GM12878 (cell line): ENCODE measurements around the gene XCR1.

Source experiments
- BCL3 ChIP-seq: IDR thresholded peaks from 2 replicates; pipeline ENCODE4 v1.6.1; 2011; ENCODE audit warnings: borderline replicate concordance, low read depth, mild to moderate bottlenecking, moderate library complexity, low read length; ENCODE audit not compliant: insufficient read depth, poor library complexity, severe bottlenecking
- CHD1 ChIP-seq: IDR thresholded peaks from 2 replicates; pipeline ENCODE4 v1.6.1; 2012; ENCODE audit warnings: low read depth, low read length, improper control_type of control experiment
- CHD4 ChIP-seq: fragments of 200-600 bp; sonication (generic); IDR thresholded peaks from 2 replicates; pipeline ENCODE4 v1.6.1; 2016; ENCODE audit warnings: mild to moderate bottlenecking
- EZH2 ChIP-seq: IDR thresholded peaks from 2 replicates; pipeline ENCODE4 v1.6.1; 2012; ENCODE audit warnings: low read depth, mild to moderate bottlenecking, control low read depth, inconsistent platforms, low read length, borderline replicate concordance; ENCODE audit not compliant: control insufficient read depth
- HDAC6 ChIP-seq: fragments of 200-600 bp; sonication (generic); IDR thresholded peaks from one replicate; pipeline ENCODE4 v1.8.0; 2017; ENCODE audit warnings: antibody characterized with exemption; ENCODE audit not compliant: unreplicated experiment
- NBN ChIP-seq: fragments of 450-650 bp; IDR thresholded peaks from 2 replicates; pipeline ENCODE4 v1.6.1; 2016
- PBX3 ChIP-seq: IDR thresholded peaks from 2 replicates; pipeline ENCODE4 v1.6.1; 2011; ENCODE audit warnings: mild to moderate bottlenecking, low read depth, low read length, moderate library complexity; ENCODE audit not compliant: insufficient replicate concordance
- POLR2A ChIP-seq: IDR thresholded peaks from 2 replicates; pipeline ENCODE4 v1.6.1; 2011; ENCODE audit warnings: low read depth, mild to moderate bottlenecking, low read length
- POLR2AphosphoS5 ChIP-seq: IDR thresholded peaks from 2 replicates; pipeline ENCODE4 v1.6.1; 2011; ENCODE audit warnings: mild to moderate bottlenecking, low read length, inconsistent platforms
- POU2F2 ChIP-seq: IDR thresholded peaks from 3 replicates; pipeline ENCODE4 v1.6.1; 2011; ENCODE audit warnings: low read depth, mild to moderate bottlenecking, low read length, borderline replicate concordance
- REST ChIP-seq: IDR thresholded peaks from 2 replicates; pipeline ENCODE4 v1.6.1; 2012; ENCODE audit warnings: mild to moderate bottlenecking, low read depth, low read length

- no peak for TF ChIP-seq EZH2
- TF ChIP-seq REST = no peak
- no peak for TF ChIP-seq POLR2A
- no peak for TF ChIP-seq CHD1
- no peak for TF ChIP-seq PBX3
- no peak for TF ChIP-seq BCL3
- no peak for TF ChIP-seq POLR2AphosphoS5
- no peak for TF ChIP-seq HDAC6
- no peak for TF ChIP-seq POU2F2
- TF ChIP-seq CHD4 = no peak
- no peak for TF ChIP-seq NBN
Observed at GRCh38 chr3:46006238-46007032, 20.8 kb downstream of the XCR1 start.
